AG20443 (cell line): Measurements from ENCODE around the gene BCAT1.
A peak's percentile ranks its signal among the peaks of the same experiment; 100 is the strongest.
"Not testable (repeated sequence)": the region's sequence is repeated elsewhere in the genome, so short reads cannot be mapped to it uniquely, and the experiment has no call there.

Source experiments
- DNase-seq: peaks from one replicate; pipeline ENCODE4 v3.0.0; 2012; ENCODE audit warnings: low spot score, mixed read lengths

BCAT1 gene

GRCh38 chr12:24926080-24926479 lies 22.8 kb downstream of the BCAT1 start:
- not testable (repeated sequence) for DNase-seq

- no peak for DNase-seq
Measured at GRCh38 chr12:24922090-24922489, 26.8 kb downstream of the BCAT1 start.

GRCh38 chr12:24921251-24922038 lies 27.5 kb downstream of the BCAT1 start:
- DNase-seq = no peak

- DNase-seq = peak; percentile 34
Measured at GRCh38 chr12:24920141-24920540, 28.8 kb downstream of the BCAT1 start.

GRCh38 chr12:24919346-24920001 lies 29.4 kb downstream of the BCAT1 start:
- DNase-seq = no peak

- DNase-seq = no peak
Measured at GRCh38 chr12:24918596-24918995, 30.3 kb downstream of the BCAT1 start.

- DNase-seq = no peak
Measured at GRCh38 chr12:24915501-24915900, 33.4 kb downstream of the BCAT1 start.

- DNase-seq = no peak
Measured at GRCh38 chr12:24913953-24914352, 34.9 kb downstream of the BCAT1 start.

- no peak for DNase-seq
Measured at GRCh38 chr12:24913130-24913529, 35.8 kb downstream of the BCAT1 start.

GRCh38 chr12:24911271-24911791 lies 37.6 kb downstream of the BCAT1 start:
- peak; percentile 65 for DNase-seq

- DNase-seq = not testable (repeated sequence)
Measured at GRCh38 chr12:24910192-24910591, 38.7 kb downstream of the BCAT1 start.

- peak; percentile 59 for DNase-seq
Measured at GRCh38 chr12:24909667-24910066, 39.2 kb downstream of the BCAT1 start.

GRCh38 chr12:24907464-24907863 lies 41.4 kb downstream of the BCAT1 start:
- DNase-seq = no peak

- DNase-seq = no peak
Measured at GRCh38 chr12:24906141-24906540, 42.8 kb downstream of the BCAT1 start.

GRCh38 chr12:24905431-24905830 lies 43.5 kb downstream of the BCAT1 start:
- DNase-seq = no peak

- no peak for DNase-seq
Measured at GRCh38 chr12:24904871-24905270, 44.0 kb downstream of the BCAT1 start.

GRCh38 chr12:24903329-24904088 lies 45.4 kb downstream of the BCAT1 start:
- DNase-seq = no peak

GRCh38 chr12:24902511-24903328 lies 46.2 kb downstream of the BCAT1 start:
- DNase-seq = peak; percentile 62

GRCh38 chr12:24901576-24902461 lies 47.1 kb downstream of the BCAT1 start:
- DNase-seq = no peak

GRCh38 chr12:24900196-24900595 lies 48.7 kb downstream of the BCAT1 start:
- DNase-seq = no peak
